ENCODE data around the gene MLLT11.

MLLT11 gene

DNA sequence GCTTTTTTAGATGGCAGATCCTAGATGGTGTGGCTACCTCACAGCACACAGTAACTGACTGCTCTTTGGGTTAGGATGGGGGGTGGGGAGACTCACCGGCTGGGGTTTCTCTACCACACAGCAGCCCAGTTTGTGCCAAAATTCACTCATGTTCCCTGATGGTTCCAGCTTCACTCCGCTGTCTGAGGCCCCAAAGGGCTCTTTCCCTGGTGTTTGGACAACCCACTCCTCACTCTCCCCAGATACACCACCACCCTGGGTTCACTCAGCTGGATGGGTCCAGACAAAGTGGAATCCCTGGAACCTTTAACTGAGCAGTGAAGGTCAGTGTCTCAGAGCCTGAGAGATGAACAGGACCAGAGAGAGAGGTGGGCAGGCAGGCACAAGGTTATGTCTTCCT lies 4.6 kb upstream of the MLLT11 start:
- TF ChIP-seq, protein P1, sequence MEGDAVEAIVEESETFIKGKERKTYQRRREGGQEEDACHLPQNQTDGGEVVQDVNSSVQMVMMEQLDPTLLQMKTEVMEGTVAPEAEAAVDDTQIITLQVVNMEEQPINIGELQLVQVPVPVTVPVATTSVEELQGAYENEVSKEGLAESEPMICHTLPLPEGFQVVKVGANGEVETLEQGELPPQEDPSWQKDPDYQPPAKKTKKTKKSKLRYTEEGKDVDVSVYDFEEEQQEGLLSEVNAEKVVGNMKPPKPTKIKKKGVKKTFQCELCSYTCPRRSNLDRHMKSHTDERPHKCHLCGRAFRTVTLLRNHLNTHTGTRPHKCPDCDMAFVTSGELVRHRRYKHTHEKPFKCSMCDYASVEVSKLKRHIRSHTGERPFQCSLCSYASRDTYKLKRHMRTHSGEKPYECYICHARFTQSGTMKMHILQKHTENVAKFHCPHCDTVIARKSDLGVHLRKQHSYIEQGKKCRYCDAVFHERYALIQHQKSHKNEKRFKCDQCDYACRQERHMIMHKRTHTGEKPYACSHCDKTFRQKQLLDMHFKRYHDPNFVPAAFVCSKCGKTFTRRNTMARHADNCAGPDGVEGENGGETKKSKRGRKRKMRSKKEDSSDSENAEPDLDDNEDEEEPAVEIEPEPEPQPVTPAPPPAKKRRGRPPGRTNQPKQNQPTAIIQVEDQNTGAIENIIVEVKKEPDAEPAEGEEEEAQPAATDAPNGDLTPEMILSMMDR (IDR thresholded peaks at IDR 0.05; ENCODE audit: control insufficient read depth, insufficient read depth, low read depth, low read length, missing control alignments): no peak
- DNase-seq (ENCODE audit: low read depth): no peak
- no peak overlapping the region for H3K4me3 ChIP-seq (ENCODE audit: control insufficient read depth, low read depth, low read length)

DNA sequence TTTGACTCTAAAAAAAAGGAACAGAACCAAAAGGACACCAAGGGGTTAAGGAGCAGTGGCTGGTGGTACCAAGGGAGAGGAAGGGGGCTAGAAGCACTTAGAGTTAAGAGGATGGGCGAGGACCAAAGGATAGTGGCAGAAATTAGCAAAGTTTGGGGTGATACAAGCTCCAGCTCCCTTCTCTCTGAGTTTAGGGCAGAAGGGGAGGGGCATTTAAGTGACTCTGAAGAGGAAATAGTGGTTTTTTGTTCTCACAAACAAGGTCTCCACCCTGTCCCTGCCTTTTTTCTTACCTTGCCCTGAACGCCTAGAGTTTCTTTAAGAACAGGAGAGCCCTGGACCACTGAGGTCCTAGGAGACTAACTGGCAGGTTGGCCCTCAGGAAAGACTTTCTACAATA lies 4.0 kb upstream of the MLLT11 start:
- H3K4me3 ChIP-seq (ENCODE audit: control insufficient read depth, low read depth, low read length): no peak overlapping the region
- TF ChIP-seq, protein P1 (IDR thresholded peaks at IDR 0.05; ENCODE audit: control insufficient read depth, insufficient read depth, low read depth, low read length, missing control alignments): no peak
- DNase-seq (ENCODE audit: low read depth): no peak

DNA sequence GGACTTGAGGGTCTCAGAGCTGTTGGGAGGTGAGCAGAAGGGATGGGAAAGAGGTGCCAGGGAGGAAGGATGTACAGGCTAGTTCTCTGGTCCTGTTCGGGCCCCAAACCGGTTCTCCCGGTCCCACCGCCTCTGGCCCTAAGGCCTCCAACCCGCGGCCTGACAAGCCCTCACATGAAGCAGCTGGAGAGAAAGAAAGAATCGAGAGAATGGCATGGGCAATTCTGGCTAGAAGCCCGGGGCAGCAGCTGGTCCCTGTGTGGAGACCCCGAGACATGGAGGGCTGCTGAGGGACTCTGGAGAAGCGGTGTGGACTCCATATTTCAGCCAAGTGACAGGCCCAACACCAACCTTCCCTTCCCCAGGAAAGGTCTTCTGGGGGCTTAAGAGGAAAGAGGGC lies 1.5 kb upstream of the MLLT11 start:
- TF ChIP-seq, protein P1 (IDR thresholded peaks at IDR 0.05; ENCODE audit: control insufficient read depth, insufficient read depth, low read depth, low read length, missing control alignments): no peak
- no peak for DNase-seq (ENCODE audit: low read depth)
- peak overlapping the region; percentile 84 for H3K4me3 ChIP-seq (ENCODE audit: control insufficient read depth, low read depth, low read length)

DNA sequence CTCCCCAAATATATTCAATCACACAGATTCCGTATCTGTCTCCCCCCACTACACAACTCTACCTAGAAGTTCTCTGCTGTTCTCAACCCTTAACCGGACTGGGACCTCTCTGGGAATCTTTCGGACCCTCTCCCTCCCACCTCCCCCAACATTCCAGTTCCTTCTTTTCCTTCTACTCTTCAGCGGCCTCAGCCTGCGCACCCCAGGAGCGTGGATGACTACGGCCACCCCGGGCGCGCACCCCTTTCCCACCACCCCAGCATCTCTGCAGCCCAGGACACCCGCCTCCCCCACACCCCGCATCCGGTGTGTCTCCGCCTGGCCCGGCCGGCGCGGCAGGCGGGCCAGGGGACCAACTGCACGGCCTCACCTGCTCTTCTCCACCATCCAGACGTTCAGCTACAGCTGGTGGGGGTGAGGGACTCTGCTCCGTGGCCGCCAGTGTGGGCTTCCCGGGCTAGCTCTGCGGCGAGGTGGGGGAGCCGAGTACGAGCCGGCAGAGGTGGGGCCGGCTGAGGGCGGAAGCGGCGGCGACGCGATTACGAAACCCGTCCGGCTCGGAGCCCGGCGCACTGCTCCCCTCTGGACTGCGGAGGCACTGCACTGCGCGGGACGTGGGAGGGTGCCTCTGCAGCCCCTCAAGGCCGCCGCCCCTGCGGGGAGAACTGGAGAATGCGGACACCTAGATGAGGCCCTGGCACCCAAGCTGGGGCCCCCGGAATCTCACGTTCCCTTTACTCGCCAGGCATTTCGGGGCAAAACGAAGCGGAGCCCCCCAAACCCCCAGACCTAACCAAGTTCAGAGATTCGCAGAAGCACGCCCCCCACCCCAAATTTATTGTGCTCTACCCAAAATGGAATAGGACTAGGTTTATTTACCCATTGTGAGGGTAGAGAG lies 839 bp upstream of the MLLT11 start, which contains the start of gene CDC42SE1:
CDC42SE1 (minus strand) TSS at position 514 of the 898 bp plus-strand sequence. CDS start 3,892 bp downstream, outside the sequence.
- DNase-seq (ENCODE audit: low read depth): no peak
- TF ChIP-seq, protein P1 (IDR thresholded peaks at IDR 0.05; ENCODE audit: control insufficient read depth, insufficient read depth, low read depth, low read length, missing control alignments): peak; percentile 71
- peak within 1 kb of the TSS; percentile 84 for H3K4me3 ChIP-seq (ENCODE audit: control insufficient read depth, low read depth, low read length)

DNA sequence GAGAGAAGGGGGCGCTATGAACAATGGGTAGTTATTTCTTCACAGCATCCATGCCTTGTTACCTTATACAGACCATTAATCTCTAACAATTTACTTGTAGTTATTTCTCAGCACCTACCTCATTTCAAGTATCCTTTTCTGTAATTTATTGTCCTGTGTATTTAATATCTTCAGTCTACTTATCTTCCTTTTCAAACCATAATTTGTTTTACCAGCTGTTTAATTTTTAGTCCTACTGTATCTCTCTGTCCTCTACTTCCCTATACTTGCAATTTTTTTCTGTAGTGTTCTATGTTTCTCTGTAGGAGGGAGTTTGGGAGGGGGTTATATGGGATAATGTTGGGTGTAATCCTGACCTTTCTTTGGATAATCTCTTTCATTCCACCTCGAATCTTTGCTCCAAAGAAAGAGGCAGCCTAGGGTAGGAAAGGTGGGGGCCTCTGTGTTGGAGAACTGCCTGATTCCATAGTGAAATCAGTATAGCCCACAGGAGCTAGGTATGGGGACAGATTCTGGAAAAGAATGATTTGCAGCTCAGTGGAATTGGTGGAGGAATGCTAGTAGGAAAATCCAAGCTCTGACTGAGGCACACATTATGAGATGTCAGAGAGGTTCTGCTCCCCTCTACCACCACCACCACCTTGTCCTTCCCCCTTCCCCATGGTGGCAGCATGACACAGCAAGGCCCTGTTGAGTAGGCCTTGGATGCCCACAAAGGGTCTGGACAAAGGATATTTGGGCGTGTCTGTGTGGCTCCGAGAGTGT lies 642 bp downstream of the MLLT11 start:
- H3K4me3 ChIP-seq (ENCODE audit: control insufficient read depth, low read depth, low read length): peak overlapping the region; percentile 84
- TF ChIP-seq, protein P1 (IDR thresholded peaks at IDR 0.05; ENCODE audit: control insufficient read depth, insufficient read depth, low read depth, low read length, missing control alignments): no peak
- DNase-seq (ENCODE audit: low read depth): no peak

DNA sequence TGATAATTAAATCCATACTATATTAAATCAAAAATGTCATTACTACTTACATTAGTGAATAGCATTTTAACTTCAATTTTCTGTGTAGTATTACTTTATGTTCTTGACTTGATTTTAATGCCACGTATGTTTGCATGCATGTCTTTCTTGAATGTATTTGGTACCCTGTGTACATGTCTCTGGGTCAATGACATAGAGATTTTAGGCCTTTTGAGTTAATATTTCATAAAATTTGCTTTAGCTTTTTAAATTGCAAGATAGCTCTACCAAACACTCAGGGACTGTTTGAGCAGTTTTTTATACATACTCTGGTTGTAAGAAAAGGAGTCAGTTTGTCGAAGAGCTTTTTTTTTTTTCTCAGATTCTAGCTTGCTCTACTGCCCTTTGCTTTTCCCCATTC lies 1.5 kb downstream of the MLLT11 start:
- TF ChIP-seq, protein P1 (IDR thresholded peaks at IDR 0.05; ENCODE audit: control insufficient read depth, insufficient read depth, low read depth, low read length, missing control alignments): no peak
- no peak overlapping the region for H3K4me3 ChIP-seq (ENCODE audit: control insufficient read depth, low read depth, low read length)
- DNase-seq (ENCODE audit: low read depth): no peak
